D721Med (cell line): ENCODE results near the gene SPATA6L.
A peak's percentile ranks its signal among the peaks of the same experiment; 100 is the strongest.

Experiments
- DNase-seq: peaks from one replicate; pipeline ENCODE4 v3.0.0; 2011; ENCODE audit warnings: low spot score; ENCODE audit not compliant: insufficient read length
- FAIRE-seq: peaks from 2 replicates; lab custom pipeline; 2011; peaks lifted over from hg19 to GRCh38; lab: Jason Lieb, UNC
- CTCF ChIP-seq: IDR thresholded peaks from 2 replicates; pipeline ENCODE4 v1.5.1; 2012; ENCODE audit warnings: mild to moderate bottlenecking, control low read depth; ENCODE audit not compliant: insufficient read depth; ENCODE audit errors: missing control alignments

SPATA6L gene

GRCh38 chr9:4689021-4689420 lies 22.7 kb upstream of the SPATA6L start:
- FAIRE-seq (no peak), DNase-seq (no peak)
- TF ChIP-seq CTCF = no peak

GRCh38 chr9:4686584-4686983 lies 20.3 kb upstream of the SPATA6L start:
- no peak for TF ChIP-seq CTCF
- no peak for DNase-seq
- FAIRE-seq = no peak

- DNase-seq (no peak), FAIRE-seq (no peak)
- TF ChIP-seq CTCF = no peak
Observed at GRCh38 chr9:4686112-4686511, 19.8 kb upstream of the SPATA6L start.

GRCh38 chr9:4684820-4685219 lies 18.5 kb upstream of the SPATA6L start:
- no peak for FAIRE-seq
- DNase-seq = no peak
- TF ChIP-seq CTCF = no peak

GRCh38 chr9:4680750-4681149 lies 14.5 kb upstream of the SPATA6L start:
- FAIRE-seq = no peak
- DNase-seq = no peak
- TF ChIP-seq CTCF = no peak

- TF ChIP-seq CTCF = no peak
- FAIRE-seq (peak; percentile 48), DNase-seq (no peak)
Observed at GRCh38 chr9:4680173-4680525, 13.9 kb upstream of the SPATA6L start.

GRCh38 chr9:4679268-4680172 lies 13.2 kb upstream of the SPATA6L start, which contains the start of gene CDC37L1:
CDC37L1 (plus strand) TSS chr9:4679569; CDS start chr9:4679768, 199 bp downstream.
- peak; percentile 3 for TF ChIP-seq CTCF
- DNase-seq (peak; percentile 59), FAIRE-seq (no peak)
